Caki2 (cell line): ENCODE measurements around the gene KRTAP12-2. TPM values are rescaled to one million over a fixed set of nuclear protein-coding genes. Genes with fewer than 3 reads are reported as not detected.
"Not testable (repeated sequence)": the region's sequence is repeated elsewhere in the genome, so short reads cannot be mapped to it uniquely, and the experiment has no call there.

ENCODE experiments used
- DNase-seq: peaks from one replicate; pipeline ENCODE4 v3.0.0-alpha.2; 2015; ENCODE audit warnings: low read depth
- in situ Hi-C: cut with HindIII; loops from 2 replicates; pipeline ENCODE4 v1.10.0; 2016; ENCODE audit warnings: low sequenced_read_pairs, low pct_unique_long_range_greater_than_20kb, mixed read lengths
- total RNA-seq: library from RNA; depleted of rRNA; stranded (reverse); fragments of >200 nt; shearing (Covaris generic); gene quantifications from 2 replicates; pipeline ENCODE4 v1.2.3, GENCODE V29; 2014; ENCODE audit warnings: low replicate concordance

KRTAP12-2 gene
- total RNA-seq, 1 experiment from 2014 or later: not detected

DNA sequence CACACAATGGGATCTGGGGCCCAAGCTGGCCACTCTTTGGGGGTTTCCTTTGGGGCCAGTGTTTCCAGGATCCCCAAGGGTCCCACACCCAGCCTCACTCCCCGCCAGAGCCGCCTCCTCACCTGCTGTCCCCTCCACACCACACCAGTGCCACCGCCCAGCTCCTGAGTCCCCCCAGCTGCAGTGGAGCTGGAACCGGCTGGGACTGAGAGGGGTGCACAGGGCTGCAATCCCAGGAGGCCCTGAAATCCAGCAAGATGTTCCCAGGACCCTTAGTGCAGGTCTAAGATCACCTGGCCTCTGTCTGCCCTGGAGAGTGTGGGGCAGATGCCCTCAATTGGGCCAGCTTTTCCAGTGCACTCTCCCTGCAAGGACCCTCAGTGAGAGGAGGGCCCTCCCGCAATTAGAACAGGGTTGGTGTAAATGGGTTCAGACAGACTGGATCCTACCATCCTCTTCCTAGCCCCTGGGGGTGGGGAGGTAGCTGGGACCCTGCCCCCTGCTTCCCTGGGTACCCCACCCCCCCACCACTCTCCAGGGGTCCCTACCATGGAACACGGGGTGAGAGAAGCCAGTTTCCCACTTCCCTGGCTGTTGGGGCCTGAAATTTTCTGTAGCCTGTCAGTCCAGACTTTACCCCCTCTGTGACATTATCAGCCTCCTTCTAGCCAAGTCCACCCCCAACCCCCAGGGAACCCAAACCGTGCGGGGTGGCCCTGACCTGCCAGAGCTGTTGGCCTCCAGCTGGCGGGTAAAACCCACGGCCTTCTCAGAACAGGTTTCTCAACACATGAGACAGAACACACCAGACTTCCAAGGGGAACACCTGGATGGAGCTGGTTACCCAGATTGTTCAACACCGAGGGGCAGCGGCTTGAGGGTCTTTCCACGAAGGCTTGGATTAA lies 37.3 kb upstream of the KRTAP12-2 start:
- no peak for DNase-seq
- in situ Hi-C loops: no loop called here

DNA sequence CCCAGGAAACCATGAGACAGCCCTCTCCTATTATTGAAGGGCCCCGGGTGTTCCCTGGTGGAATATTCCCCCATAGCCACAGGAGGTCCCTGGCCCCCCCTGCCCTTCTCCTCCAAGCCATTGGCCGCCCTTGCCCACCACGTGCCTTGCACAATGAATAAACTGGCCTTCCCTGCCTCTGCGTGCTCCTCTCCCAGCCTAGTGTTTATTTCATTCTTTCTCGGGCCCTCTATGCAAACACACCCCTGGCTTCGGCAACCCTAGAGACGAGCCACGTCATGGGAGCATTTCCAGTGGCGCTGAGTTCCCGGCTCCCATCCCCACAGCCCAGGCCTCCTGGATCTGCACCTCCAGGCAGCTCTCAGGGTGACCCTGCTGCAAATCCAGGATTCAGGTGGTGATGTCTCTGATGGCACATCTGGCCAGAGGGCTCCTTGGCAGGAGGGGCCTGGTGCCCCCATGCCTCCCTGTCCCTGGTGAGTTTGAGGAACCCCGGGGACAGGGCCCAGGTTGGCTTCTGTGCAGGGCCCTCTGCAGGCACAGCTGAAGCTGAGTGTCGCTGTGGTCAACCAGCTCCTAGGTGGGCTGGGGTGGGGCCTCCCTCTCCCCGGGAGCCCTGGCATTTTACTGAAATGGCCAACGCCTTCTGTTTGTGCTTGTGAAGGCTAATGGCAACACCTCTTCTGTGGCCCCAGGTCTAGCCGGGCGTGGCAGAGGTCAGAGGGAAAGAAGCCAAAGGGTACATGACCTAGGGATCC lies 36.4 kb upstream of the KRTAP12-2 start:
- DNase-seq: no peak
- in situ Hi-C loops: no loop called here

DNA sequence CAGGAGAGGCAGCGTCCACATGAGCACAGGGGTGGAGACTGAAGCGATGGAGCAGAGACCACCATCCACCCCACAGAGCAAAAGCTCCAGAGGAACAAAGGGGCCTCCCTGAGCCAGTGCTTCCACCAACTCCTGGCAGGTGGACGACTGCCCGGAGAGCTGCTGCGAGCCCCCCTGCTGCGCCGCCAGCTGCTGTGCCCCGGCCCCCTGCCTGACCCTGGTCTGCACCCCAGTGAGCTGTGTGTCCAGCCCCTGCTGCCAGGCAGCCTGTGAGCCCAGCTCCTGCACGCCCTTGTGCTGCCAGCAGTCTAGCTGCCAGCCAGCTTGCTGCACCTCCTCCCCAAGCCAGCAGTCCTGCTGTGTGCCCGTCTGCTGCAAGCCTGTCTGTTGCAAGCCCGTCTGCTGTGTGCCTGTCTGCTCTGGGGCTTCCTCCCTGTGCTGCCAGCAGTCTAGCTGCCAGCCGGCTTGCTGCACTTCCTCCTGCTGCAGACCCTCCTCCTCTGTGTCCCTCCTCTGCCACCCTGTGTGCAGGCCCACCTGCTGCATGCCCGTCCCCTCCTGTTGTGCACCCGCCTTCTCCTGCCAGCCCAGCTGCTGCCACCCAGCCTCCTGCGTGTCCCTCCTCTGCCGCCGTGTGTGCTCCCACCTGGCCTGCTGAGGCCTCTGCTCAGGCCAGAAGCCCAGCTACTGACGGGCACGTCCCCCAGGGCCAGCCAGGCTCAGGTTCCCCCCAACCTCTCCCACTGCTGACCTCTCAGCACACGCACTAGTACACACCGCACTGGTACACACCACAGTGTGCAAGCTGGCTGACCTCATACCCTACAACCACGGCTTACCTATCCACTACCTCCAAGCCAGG lies 35.6 kb upstream of the KRTAP12-2 start:
- DNase-seq: no peak
- in situ Hi-C loops: no loop called here

DNA sequence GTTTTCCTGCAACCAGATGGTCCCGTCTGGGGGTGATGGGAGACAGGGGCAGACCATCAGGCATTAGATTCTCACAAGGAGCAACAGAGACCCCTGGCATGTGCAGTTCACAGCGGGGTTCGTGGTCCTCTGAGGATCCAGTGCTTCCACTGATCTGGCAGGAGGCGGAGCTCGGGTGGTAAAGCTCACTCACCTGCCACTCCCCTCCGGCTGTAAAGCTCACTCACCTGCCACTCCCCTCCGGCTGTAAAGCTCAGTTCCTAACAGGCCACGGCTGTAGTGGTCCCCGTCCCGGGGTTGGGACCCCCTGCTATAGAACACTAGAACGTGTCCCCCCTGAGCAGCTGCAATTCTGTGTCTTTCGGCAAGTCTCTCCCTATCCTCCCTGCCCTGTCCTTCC lies 34.8 kb upstream of the KRTAP12-2 start:
- in situ Hi-C loops: no loop called here
- DNase-seq: no peak

DNA sequence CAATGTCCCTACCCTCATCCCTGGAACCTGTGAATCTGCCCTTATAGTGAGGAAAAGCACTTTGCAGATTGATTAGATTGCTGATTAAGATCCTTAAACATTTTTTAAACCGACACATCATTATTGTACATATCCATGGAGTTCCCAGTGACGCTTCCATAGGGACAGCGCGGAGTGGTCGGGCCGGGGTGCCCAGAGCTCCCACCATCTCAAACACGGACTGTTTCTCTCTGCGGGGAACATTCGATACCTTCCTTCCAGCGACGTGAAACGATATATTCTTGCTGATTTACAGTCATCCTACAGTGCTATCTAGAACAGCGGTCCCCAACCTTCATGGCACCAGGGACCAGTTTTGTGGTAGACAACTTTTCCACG lies 34.3 kb upstream of the KRTAP12-2 start:
- no peak for DNase-seq
- in situ Hi-C loops: no loop called here

DNA sequence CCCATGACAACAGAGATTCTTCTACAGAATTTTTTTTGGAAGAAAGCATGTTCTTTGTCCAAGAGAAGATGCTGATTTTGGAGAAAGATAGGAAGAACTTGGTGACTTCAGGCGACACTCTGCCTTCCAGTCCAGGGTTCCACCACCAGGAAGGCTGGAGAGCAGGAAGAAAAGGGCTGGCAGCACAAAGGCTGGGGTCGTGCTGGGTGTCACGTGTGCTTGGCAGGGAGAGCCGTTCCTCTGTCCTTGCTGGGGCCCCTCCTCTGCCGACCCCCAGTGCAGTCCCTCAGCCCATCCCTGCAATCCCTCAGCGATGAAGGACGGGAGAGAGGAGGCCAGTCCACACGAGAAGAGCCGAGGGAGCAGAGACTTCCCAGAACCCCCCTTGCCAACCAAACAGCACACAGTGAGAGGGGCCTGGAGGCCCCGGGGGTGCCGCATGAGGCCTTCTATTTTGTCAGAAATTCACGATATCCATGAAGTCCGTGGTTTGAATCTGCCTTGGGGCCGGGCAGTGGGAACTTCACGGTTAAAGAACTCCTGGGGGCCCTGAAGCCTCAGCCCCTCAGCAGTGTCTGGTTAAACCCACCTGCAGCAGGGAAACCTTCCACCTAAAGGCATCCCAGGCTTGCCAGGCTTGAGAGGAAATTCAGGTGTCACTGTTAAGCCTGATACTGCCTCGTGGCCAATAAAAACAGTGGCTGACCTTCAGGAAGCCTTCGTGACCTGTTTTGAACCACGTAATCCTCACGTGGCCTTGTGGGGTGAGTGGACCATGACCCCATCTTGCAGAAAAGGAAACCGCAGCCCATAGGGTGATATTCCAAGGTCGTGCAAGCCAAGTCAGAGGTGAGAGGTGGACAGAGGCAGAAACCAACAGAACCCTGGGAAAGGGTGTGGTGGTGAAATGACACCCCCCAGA lies 33.6 kb upstream of the KRTAP12-2 start:
- no peak for DNase-seq
- in situ Hi-C loops: no loop called here

DNA sequence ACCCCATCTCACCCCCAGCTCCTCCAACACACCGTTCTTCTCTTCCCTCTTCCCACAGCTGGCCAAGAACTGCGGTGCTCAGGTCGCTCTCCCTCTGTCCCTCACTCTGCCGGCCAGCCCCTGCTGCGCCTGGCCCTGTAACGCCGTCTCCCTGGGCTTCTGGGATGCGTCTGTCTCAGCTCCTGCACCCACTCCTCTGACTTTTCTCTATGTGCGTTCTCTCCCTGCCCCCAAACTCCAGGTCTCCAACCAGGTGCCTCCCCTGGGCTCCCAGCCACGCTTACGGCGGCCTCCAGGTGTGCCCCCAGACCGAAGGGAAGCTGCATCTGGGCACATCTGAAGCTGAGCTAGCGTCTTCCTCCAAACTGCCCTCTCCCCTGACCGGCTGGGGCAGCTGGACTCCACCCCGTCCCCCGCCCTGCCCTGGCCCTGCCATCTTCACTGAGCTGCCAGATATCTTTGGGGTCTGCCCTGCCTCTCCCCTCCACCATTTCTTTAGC lies 32.8 kb upstream of the KRTAP12-2 start:
- no peak for DNase-seq
- in situ Hi-C loops: no loop called here

DNA sequence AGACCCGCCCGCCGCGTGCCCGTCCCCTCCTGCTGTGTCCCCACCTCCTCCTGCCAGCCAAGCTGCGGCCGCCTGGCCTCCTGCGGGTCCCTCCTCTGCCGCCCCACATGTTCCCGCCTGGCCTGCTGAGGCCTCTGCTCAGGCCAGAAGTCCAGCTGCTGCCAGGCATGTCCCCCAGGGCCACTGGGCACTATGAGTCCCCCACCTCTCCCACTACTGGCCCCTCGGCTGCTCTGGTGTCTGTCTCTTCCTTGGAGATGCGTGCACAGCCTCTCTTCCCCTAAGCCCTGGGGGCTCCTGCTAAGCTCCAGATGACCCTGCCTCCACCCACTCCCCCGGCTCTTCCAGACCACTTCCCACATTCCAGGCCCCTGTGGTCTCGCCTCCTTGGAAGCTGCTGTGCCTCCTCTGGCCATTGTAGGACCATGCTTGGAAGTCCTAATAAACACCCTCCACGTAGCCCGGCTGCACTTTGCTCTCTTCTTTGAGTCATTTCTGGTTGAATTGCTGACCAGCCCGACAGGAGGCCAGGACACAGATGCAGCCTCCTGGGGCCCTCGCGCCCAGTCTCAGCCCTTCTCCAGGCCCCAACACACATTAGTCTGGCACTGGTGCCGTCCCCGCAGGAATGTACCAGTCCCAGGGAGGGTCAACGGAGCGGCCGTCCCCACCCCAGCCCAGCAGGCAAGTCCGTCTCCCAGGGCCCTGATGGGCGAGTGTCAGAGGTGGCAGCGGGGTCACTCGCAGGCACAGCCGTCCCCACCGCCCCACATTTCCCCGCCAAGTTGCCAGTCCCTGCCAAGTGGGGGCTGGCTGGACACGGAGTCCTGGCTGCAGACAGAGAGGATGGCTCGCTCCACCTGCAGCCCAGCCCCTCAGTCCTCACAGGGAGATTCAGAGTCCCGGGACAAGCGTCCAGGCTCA lies 31.3 kb upstream of the KRTAP12-2 start:
- DNase-seq: no peak
- in situ Hi-C loops: no loop called here

DNA sequence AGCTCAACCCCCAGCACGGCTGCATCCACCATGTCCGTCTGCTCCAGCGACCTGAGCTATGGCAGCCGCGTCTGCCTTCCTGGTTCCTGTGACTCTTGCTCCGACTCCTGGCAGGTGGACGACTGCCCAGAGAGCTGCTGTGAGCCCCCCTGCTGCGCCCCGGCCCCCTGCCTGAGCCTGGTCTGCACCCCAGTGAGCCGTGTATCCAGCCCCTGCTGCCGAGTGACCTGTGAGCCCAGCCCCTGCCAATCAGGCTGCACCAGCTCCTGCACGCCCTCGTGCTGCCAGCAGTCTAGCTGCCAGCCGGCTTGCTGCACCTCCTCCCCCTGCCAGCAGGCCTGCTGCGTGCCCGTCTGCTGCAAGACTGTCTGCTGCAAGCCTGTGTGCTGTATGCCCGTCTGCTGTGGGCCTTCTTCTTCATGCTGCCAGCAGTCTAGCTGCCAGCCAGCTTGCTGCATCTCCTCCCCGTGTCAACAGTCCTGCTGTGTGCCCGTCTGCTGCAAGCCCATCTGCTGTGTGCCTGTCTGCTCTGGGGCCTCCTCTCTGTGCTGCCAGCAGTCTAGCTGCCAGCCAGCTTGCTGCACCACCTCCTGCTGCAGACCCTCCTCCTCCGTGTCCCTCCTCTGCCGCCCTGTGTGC lies 30.6 kb upstream of the KRTAP12-2 start, which contains the start of gene KRTAP10-12:
Gene KRTAP10-12 (plus strand): TSS at position 1 of the 639 bp plus-strand sequence. CDS start 30 bp downstream, at position 31.
- in situ Hi-C loops, DNase-seq: not testable (repeated sequence)

DNA sequence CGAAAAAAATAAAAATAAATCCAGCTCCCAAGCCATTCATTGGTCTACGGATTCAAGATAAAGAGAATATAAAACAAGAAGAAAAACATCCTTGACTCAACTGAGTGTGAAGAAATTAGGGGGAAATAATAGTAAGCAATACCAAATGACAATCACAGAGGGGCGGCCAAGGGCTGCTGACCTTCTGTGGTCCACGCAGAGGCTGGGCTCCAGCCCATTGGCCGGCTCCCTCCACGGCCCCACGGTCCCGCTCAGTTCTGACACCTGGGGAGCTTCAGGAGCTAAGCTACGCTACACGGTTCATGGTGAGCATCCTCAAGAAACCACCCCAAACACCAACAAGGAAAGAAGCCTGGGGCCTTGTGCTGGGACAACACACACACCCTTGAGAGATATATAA lies 29.8 kb upstream of the KRTAP12-2 start:
- in situ Hi-C loops: no loop called here
- DNase-seq: no peak

DNA sequence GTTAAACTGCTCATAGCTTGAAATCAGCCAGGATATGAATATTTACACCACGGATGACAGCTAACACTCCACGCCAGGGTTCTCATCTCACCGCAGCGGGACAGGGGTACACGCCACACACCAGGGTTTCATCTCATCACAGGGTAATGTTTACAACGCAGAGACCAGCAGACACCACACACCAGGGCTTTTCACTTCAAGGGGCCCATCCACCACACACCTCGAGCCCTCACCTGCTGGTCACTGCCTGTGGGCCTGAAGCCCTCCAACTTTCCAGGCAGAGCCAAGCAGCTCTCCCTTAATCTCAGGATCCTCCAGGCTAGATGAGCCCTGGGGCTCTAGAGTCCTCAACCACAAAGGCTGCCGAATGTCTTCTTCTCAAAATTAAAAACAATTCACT lies 28.9 kb upstream of the KRTAP12-2 start:
- in situ Hi-C loops: no loop called here
- no peak for DNase-seq

DNA sequence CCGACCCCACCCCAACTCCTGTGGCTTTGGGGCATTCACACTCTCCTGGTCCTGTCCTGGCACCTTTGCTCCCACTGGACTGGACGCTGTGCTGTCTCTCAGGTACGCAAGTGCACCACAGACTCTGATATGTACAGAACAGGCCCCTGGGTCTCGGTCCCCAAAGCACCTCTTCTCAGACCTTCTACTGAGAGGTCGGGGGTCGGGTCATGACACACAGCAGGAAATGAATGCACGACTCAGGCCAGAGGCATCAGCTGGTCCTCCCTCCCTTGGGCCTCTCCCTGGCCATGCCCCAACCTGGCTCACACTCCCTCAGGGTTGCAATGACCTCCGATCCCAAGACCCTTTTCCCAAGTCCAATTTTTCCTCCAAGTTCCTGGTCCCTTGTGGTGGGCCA lies 28.5 kb upstream of the KRTAP12-2 start:
- in situ Hi-C loops: no loop called here
- no peak for DNase-seq

DNA sequence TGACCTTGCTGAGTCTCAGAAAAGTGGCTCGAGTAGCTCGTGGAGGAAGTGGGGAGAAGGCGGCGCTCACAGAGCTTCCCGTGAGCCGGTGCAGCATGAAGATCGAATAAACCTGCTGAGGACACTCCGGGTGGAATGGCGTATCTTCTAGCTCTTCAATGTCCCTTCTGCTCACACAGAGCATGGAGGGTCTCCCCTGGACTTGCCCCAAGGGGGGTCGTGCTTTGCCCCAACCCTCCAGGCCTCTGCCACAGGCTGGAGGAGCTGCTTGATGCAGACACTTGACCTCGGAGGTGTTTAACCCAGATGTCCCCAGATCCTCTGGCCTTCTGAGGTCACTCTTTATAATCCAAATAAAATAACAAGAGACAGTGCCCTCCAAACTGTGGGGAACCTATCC lies 28.0 kb upstream of the KRTAP12-2 start:
- DNase-seq: no peak
- in situ Hi-C loops: no loop called here

DNA sequence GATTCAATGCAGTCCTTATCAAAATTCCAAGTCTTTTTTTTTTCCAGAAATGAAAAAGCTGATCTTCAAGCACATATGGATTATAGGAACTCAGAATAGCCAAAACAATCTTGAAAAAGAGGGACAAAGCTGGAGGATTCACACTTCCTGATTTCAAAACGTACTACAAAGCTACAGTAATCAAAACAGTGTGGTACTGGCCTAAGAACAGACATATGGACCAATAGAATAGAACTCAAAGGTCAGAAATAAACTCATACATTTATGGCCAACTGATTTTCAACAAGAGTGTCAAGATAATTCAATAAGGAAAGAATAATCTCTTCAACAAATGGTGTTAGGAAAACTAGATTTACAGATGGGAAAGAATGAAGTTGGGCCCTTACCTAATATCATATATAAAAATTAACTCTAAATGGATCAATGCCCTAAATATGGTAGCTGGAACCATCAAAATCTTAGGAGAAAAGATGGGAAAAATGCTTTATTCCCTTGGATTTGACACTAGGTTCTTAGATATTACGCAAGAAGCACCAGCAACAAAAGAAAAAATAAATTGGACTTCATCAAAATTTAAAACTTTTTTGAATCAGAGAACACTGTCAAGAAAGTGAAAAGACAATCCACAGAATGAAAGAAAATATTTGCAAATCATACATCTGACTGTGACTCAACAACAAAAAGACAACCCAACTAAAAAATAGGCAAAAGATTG lies 26.2 kb upstream of the KRTAP12-2 start:
- DNase-seq: no peak
- in situ Hi-C loops: no loop called here

DNA sequence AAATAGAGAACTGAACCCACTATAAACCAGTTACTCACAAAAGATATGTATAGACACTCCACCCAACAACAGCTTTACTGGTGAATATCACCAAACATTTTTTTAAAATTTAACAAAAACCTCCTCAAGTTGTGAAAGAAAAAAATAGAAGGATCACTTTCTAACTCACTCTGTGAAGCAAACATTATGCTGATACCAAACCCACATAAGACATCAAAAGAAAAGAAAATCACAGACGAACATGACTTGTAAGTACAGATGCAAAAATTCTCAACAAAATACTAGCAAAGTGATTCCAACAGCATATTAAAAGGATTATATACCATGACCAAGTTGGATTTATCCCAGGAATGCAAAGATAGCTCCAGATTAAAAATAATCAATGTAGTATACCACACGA lies 25.0 kb upstream of the KRTAP12-2 start:
- DNase-seq: no peak
- in situ Hi-C loops: no loop called here
